Natural killer cell (primary cell): ENCODE data around the gene TMEM183A. TPM values are rescaled to one million over a fixed set of nuclear protein-coding genes. Genes with fewer than 3 reads are reported as not detected.

Experiments used
- ATAC-seq, 3 donors: fragments of 150-1000 bp in 2 of 3; fragments of 200-7000 bp in 1 of 3; cut with Tn5 transposase; 1 replicate in 1 of 3; 2 replicates in 2 of 3; pipeline ENCODE4 v1.10.0; 2021; ENCODE audit warnings: mild to moderate bottlenecking in 2 of 3, moderate library complexity in 2 of 3
- DNase-seq, 2 donors: peaks; one replicate each; pipeline versions ENCODE4 v3.0.0 to v3.0.0-alpha.2; 2013 to 2021; ENCODE audit warnings: mixed read lengths in 1 of 2
- H3K27ac ChIP-seq: one replicate; pipeline ENCODE4 v1.5.1; 2013; ENCODE audit warnings: mild to moderate bottlenecking, low read length
- H3K27me3 ChIP-seq: one replicate; pipeline ENCODE4 v1.6.1; 2013; ENCODE audit warnings: low read length; ENCODE audit not compliant: control insufficient read depth, insufficient read depth
- H3K36me3 ChIP-seq: one replicate; pipeline ENCODE4 v1.6.1; 2013; ENCODE audit warnings: low read length; ENCODE audit not compliant: control insufficient read depth, insufficient read depth
- H3K4me1 ChIP-seq: one replicate; pipeline ENCODE4 v1.6.1; 2013; ENCODE audit warnings: low read length; ENCODE audit not compliant: control insufficient read depth, insufficient read depth
- H3K4me3 ChIP-seq: one replicate; pipeline ENCODE4 v1.5.1; 2013; ENCODE audit warnings: low read length
- H3K9me3 ChIP-seq: one replicate; pipeline ENCODE4 v1.6.1; 2013; ENCODE audit warnings: low read length; ENCODE audit not compliant: control insufficient read depth, insufficient read depth
- H3K27ac Mint-ChIP-seq, 2 donors: one replicate each; pipeline ENCODE4 v1.8.0; 2022; ENCODE audit warnings: mild to moderate bottlenecking in 2 of 2, mixed read lengths in 2 of 2, moderate library complexity in 1 of 2
- H3K27me3 Mint-ChIP-seq, 2 donors: one replicate each; pipeline ENCODE4 v1.8.0; 2022; ENCODE audit warnings: low read depth in 2 of 2, mixed read lengths in 2 of 2
- H3K36me3 Mint-ChIP-seq: one replicate; pipeline ENCODE4 v1.8.0; 2022; ENCODE audit warnings: mixed read lengths
- H3K4me1 Mint-ChIP-seq, 2 donors: one replicate each; pipeline ENCODE4 v1.8.0; 2022; ENCODE audit warnings: mixed read lengths in 2 of 2
- H3K4me3 Mint-ChIP-seq: one replicate; pipeline ENCODE4 v1.8.0; 2022; ENCODE audit warnings: mild to moderate bottlenecking, moderate library complexity, mixed read lengths
- H3K9me3 Mint-ChIP-seq, 2 donors: one replicate each; pipeline ENCODE4 v1.8.0; 2022; ENCODE audit warnings: mixed read lengths in 2 of 2
- CTCF ChIP-seq: fragments of 200-600 bp; IDR thresholded peaks from one replicate; pipeline ENCODE4 v1.8.0; 2022; ENCODE audit warnings: antibody characterized with exemption
- WGBS: methylation state at CpG from one replicate; pipeline ENCODE4 v1.1.7; 2013; ENCODE audit warnings: missing lambda C conversion rate; ENCODE audit not compliant: insufficient coverage; 5-methylcytosine and 5-hydroxymethylcytosine counted together
- intact Hi-C: fragments of 100-400 bp; cut with micrococcal nuclease; formaldehyde crosslinking; loops from one replicate; pipeline ENCODE4 v1.14.2; 2022
- total RNA-seq, 4 donors: library from RNA; stranded (reverse); fragments of 120-200 nt in 1 of 4; gene quantifications; one replicate each; pipeline versions ENCODE4 v1.2.3 to v1.2.4, GENCODE V29; 2013 to 2022

Gene TMEM183A
- total RNA-seq, 3 donors from 2014 or later (not counting 1 experiment from before 2014, with no cell fraction given), result 127 to 147 (median 143) TPM

- 27% methylated on average over 4 of the region's 4 CpGs for WGBS
- Histone ChIP-seq H3K27ac (no peak overlapping the region), H3K36me3 (no peaks in the 10 kb centered on the region), H3K4me3 (no peak overlapping the region), H3K27me3 (no peaks in the 10 kb centered on the region), H3K4me1 (no peaks in the 10 kb centered on the region), H3K9me3 (no peaks in the 10 kb centered on the region)
- Mint-ChIP-seq H3K36me3 (no peaks in the 10 kb centered on the region), H3K27me3 (peaks cover 13 to 18% of the 10 kb centered on the region in 2 donors), H3K4me1 (no peaks in the 10 kb centered on the region), H3K27ac (no peak overlapping the region), H3K4me3 (no peak overlapping the region), H3K9me3 (no peaks in the 10 kb centered on the region)
- ATAC-seq, result no peak
- intact Hi-C loops, result no loop called here
- no peak for DNase-seq
- TF ChIP-seq CTCF, result no peak
Observed at GRCh38 chr1:203069030-203069747, 62.0 kb downstream of the TMEM183A start.

GRCh38 chr1:203072002-203072602, 64.9 kb downstream of the TMEM183A start:
- no peak for TF ChIP-seq CTCF
- H3K4me3 ChIP-seq, result no peak overlapping the region
- no peaks in the 10 kb centered on the region for H3K36me3 ChIP-seq
- no peak overlapping the region for H3K4me3 Mint-ChIP-seq
- WGBS, result 89% methylated on average over 7 of the region's 7 CpGs
- peaks cover 2% of the 10 kb centered on the region for H3K27me3 ChIP-seq
- H3K27me3 Mint-ChIP-seq, result peaks cover 28 to 30% of the 10 kb centered on the region in 2 donors
- H3K4me1 Mint-ChIP-seq, result peaks cover 4 to 6% of the 10 kb centered on the region in 2 donors
- H3K27ac ChIP-seq, result no peak overlapping the region
- DNase-seq, result no peak
- intact Hi-C loops, result no loop called here
- H3K9me3 ChIP-seq, result no peaks in the 10 kb centered on the region
- H3K27ac Mint-ChIP-seq, result no peak overlapping the region
- no peaks in the 10 kb centered on the region for H3K36me3 Mint-ChIP-seq
- peaks cover 12% of the 10 kb centered on the region for H3K4me1 ChIP-seq
- no peak for ATAC-seq
- no peaks in the 10 kb centered on the region for H3K9me3 Mint-ChIP-seq

GRCh38 chr1:203072911-203073310, 65.7 kb downstream of the TMEM183A start:
- H3K27ac ChIP-seq, result no peak overlapping the region
- DNase-seq, result no peak
- H3K9me3 ChIP-seq, result no peaks in the 10 kb centered on the region
- no peaks in the 10 kb centered on the region for H3K36me3 ChIP-seq
- no peak overlapping the region for H3K4me3 ChIP-seq
- Mint-ChIP-seq H3K9me3 (no peaks in the 10 kb centered on the region), H3K27ac (no peak overlapping the region), H3K36me3 (no peaks in the 10 kb centered on the region), H3K4me1 (peaks cover 4 to 6% of the 10 kb centered on the region in 2 donors), H3K27me3 (peaks cover 34 to 38% of the 10 kb centered on the region in 2 donors), H3K4me3 (no peak overlapping the region)
- no peak for ATAC-seq
- 88% methylated on average over 3 of the region's 3 CpGs for WGBS
- peaks cover 12% of the 10 kb centered on the region for H3K4me1 ChIP-seq
- H3K27me3 ChIP-seq, result peaks cover 2% of the 10 kb centered on the region
- intact Hi-C loops, result no loop called here
- no peak for TF ChIP-seq CTCF
